NCI-H1092 (cell line): Measurements from ENCODE around the gene PTPRT.
"Not testable (repeated sequence)": the region's sequence is repeated elsewhere in the genome, so short reads cannot be mapped to it uniquely, and the experiment has no call there.

Experiments used
- DNase-seq: peaks from one replicate; lab custom pipeline; 2025; lab: John Stamatoyannopoulos, UW

Gene PTPRT

GRCh38 chr20:43187476-43188233 is 2.1 kb downstream of the PTPRT start:
- peak; percentile 4 for DNase-seq

DNA sequence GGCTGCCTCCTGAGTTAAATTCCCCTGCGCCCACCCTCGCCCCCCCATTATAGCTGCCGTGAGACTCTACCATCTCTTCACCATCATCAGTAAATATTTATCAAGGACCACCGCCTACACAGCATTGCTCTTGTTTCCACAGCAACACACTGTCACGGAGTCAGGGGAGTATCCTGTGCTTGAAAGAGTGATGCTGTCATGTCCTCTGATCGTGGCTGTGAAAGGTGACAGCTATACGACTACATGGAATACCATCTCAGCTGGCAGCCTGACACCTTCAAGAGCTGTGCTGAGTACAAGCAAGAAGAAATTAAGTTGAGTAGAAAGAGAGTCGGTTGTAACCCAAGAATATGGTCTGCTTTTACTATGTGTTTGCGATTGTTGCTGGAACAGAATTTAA is 3.4 kb downstream of the PTPRT start:
- DNase-seq = no peak

DNA sequence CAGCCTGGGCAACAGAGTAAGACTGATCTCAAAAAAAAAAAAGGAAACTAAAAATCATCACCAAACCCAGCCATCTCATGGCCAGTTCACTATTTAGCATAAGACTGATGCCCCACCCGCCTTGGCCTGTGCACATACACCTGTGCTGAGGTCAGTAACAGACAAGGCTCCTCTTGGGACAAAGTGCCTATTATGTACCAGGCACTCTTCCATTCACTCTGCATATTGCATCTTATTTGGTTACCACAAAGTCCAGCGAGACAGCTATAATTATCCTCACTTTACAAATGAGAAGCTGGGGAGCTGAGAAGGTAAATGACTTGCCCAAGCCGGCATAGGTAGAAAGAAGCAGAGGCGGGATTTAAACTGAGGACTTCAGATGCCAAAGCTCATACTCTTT is 3.8 kb downstream of the PTPRT start:
- DNase-seq = no peak

- DNase-seq = no peak
Observed at GRCh38 chr20:43183536-43184070, 6.1 kb downstream of the PTPRT start.

GRCh38 chr20:43178080-43178479 is 11.6 kb downstream of the PTPRT start:
- DNase-seq = no peak

DNA sequence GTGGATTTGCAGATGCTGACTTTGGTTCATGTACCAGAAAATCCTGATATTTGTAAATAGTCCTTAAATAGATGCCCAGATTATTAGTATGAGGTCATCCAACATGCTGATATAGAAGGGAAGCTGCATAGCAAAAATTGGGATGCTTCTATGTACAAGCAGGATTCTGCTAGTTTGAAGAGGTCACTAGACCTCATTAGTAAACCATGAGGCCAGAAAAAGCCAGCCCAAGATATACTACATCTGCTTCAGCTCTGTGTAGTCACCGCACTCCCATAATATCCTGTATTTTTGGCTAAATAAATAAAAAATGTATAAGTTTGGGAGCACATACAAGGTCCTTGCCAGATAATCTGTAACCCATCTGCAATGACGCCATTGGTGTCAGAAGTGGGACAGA is 13.0 kb downstream of the PTPRT start:
- DNase-seq = no peak

DNA sequence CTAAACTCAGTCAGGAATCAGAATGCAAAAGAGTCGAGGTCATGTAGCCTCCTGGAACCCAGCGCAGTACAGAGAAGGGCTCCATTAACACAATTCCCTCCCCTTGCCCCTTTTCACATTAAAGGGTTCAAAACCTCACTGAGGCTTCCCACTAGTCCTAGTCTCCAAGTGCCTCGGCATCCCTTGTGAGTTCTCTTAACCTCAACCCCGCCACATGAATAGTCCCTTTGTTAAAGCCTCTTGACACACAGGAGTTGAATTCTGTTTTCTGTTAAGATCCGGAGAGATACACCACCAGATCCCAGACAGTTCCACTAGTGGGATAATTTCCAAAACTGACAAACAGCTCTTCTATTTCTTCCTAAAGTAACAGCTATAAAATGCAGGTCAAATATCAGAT is 17.8 kb downstream of the PTPRT start:
- DNase-seq = no peak

- DNase-seq = no peak
Observed at GRCh38 chr20:43170771-43171170, 18.9 kb downstream of the PTPRT start.

DNA sequence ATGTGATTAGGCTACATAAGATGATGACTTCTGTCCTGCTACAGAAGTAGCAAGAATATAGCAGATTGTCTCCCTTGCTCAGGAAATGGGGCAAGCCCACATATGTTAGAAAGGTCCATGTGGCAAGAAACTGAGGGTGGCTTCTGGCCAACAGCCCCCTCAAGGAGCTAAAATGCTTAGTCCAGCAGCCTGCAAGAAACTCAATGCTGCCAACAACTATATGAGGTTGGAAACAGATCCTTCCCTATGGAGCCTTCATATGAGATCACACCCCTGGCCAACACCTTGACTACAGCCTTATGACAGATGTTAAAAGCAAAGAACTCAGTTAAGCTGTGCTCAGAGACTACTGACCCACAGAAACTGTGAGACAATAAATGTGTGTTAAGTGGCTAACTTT is 22.1 kb downstream of the PTPRT start:
- no peak for DNase-seq

DNA sequence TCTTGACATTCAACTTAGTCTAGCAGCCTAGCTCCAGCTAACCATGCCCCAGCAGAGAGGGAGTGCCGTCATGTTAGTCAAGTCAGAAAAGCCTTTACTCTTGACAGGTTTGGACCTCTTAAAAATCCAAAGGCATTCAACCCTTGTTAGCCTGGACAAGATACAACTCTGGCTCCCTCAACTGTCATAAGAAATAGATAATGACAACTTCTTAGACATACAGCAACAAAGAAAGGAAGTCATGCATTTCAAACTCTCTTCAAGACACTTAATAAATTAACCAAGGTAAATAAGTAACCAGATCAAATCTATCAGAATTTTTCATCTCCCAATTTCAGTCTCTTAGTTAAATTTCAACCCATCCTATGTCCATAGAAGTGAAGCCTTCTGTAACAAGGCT is 22.7 kb downstream of the PTPRT start:
- no peak for DNase-seq

DNA sequence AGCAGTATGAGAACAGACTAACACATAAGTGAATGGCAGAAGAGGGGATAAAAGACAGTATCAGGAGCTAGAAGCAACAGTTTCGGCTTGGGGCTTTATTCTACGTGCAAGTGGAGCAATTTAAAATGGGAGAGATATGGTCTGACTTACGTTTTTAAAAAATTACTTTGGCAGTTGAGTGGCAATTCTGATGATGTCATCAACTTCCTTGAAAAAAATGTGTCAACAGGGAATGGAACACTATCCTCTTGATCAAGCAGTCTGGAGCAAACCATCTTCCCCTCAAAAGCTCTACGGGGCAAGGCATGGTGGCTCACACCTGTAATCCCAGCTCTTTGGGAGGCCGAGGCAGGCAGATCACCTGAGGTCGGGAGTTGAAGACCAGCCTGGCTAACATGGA is 24.1 kb downstream of the PTPRT start:
- no peak for DNase-seq

DNA sequence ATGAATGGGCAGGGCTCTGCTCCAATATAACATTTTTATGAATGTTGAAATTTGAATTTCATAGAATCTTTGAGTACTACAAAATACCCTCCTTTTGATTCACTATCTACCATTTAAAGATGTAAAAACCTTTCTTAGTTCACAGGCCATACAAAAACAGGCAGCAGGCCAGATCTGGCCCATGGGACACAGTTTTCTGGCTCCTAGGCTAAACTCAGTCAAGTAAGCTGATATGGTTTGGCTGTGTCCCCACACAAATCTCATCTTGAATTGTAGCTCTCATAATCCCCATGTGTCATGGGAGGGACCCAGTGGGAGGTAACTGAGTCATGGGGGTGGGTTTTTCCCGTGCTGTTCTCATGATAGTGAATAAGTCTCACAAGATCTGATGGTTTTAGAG is 25.0 kb downstream of the PTPRT start:
- DNase-seq = not testable (repeated sequence)

DNA sequence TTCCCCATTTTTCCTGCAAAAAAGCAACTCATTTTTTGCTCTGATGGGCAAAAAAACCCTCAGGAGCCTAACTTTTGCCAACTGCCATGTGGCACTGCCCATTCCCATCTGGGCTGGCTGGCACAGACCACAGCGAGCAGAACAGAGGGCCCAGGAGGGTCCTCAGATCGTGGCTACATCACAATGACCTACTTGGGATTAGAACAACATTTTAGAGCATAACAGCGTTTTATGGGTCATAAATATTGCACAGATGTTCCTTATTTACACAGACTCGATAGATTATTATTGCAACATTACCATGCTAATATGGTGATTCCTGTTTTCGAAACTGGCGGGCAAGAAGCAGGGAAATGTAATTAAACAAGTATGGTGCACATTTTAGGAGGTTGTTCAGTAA is 28.0 kb downstream of the PTPRT start:
- DNase-seq = no peak

DNA sequence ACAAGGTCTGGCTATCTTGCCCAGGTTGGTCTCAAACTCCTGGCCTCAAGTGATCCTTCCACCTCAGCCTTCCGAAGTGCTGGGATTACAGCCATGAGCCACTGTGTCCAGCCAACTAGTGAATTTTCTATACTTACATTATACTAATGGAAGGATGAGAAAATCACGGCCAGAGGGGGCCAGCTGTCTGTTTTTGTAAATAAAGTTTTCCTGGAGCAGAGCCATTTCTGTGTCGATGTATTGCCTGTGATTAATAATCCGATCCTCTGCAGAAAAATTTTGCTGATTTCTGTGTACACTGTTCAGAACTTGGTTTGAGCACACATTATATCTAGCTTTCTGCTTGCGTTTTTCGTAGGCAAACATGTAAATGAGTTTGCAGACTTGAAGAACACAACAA is 28.8 kb downstream of the PTPRT start:
- no peak for DNase-seq

DNA sequence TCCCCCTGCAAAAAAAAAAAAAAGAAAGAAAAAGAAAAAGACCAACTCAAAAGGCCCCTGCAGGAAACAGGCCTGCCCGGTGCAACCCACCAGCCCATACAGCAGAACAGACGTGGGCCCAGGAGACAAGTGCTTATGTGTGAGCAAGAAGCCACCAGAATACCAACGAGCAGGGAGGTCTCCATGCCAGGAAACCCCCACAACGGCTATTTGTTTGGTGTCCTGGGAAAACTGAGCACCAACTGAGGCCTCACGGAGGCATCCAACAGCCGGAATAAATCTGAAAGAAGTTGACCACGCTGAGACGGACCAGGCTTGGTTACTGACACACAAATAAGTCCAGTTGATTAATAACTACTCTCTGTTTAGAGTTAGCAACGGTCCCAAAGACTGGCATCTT is 29.7 kb downstream of the PTPRT start:
- no peak for DNase-seq

DNA sequence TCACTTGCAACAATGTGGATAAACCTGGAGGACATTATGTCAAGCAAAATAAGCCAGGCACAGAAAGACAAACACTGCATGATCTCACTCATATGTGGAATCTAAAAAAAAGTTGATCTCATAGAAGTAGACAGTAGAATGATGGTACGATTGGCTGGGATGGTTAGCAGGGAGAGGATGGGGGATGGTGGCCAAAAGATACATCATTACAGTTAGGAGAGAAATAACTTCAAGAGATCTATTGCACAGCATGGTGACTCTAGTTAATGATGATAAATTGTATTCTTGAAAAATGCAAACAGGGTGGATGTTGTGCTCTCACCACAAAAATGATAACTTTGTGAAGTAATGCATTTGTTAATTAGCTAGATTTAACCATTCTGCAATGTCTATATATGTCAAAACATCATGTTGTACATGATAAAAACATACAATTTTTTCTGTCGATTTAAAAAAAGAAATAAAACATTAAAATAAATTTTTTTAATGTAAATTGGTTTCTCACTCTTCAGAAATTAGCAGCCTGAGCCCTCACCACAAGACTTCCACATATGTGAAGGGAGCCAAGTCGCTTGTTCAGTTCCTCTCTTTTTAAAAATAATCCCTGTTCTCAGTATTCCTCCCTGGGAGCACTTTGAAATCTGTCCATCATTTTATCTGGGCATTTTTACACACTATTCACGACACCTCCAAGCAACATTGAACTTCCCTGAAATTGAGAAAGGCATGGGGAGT is 34.2 kb downstream of the PTPRT start:
- DNase-seq = no peak

GRCh38 chr20:43151901-43152300 is 37.8 kb downstream of the PTPRT start:
- no peak for DNase-seq

DNA sequence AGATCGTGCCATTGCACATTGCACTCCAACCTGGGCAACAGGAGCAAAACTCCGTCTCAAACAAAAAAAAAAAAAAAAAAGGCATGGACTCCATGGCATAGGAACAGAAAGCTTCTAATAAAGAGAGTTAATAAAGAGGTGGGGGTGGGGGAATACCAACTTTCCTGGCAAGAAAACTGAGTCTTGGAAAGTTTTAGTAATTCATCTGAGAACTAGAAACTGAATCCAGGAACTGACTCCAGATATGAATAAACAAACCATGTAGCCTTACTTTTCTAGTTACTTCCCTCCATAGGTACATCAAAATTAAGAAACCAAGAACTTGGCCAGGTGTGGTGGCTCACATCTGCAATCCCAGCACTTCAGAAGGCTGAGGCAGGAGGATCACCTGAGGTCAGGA is 38.5 kb downstream of the PTPRT start:
- DNase-seq = no peak

GRCh38 chr20:43140726-43141125 is 49.0 kb downstream of the PTPRT start:
- DNase-seq = no peak

- DNase-seq = no peak
Observed at GRCh38 chr20:43138061-43138770, 51.5 kb downstream of the PTPRT start.

DNA sequence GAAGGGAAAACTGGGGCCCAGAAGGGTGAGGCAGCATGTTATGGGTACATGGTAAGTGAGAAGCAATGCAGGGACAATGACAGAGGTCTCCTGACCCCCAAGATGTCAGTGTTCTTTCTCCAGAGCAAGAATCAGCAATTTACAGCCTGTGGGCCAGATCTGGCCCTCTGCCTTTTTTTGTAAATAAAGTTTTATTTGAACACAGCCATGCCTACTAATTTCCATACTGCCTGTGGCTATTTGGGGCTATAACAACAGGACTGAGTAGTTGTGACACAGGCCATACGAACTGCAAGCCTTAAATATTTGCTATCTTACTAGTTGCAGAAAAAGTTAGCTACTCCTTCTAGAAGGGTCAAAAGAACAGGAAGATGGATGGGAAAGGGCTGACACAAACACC is 52.5 kb downstream of the PTPRT start:
- no peak for DNase-seq

DNA sequence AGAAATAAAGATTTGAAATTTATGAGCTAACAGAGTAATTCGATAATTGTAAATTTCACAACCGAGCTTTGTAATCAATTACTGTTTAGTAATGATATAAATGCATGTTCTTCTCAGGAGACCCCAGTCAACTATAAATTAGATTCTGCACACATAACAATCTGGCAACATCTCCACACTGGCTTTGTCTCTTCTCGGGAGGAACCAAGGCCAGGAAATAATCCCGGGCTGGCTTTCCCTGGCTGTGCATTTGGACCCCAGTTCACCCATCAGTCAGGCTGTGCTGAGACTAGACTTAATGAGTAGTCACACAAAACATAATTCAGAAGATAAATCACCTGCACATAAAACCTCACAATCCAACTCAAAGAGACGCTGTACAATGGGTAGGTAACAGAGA is 65.5 kb downstream of the PTPRT start:
- DNase-seq = no peak

GRCh38 chr20:43123180-43123579 is 66.5 kb downstream of the PTPRT start:
- no peak for DNase-seq
